A673 (cell line): ENCODE data around the gene FHIT. TPM values are rescaled to one million over a fixed set of nuclear protein-coding genes. Genes with fewer than 3 reads are reported as not detected.

Experiments used
- BruUV-seq: library from RNA; stranded (reverse); fragments of 400-500 nt; replicated peaks from 2 replicates; lab custom pipeline; 2021; lab: Mats Ljungman, UMichigan
- CTCF ChIA-PET: fragments of 300-600 bp; sonication (Branson Sonifier 250); formaldehyde crosslinking; loops from one replicate; lab custom pipeline; 2022; ENCODE audit warnings: antibody characterized with exemption; lab: Charles Lee
- POLR2A ChIA-PET: fragments of 300-600 bp; sonication (Branson Sonifier 250); formaldehyde crosslinking; loops from one replicate; lab custom pipeline; 2022; ENCODE audit warnings: antibody characterized with exemption; ENCODE audit not compliant: low non-redundant PET; lab: Charles Lee
- DNase-seq: peaks from one replicate; pipeline ENCODE4 v3.0.0-alpha.2; 2015; ENCODE audit warnings: low spot score
- H3K27ac ChIP-seq: fragments of 200-600 bp; sonication (generic); 2 replicates; pipeline ENCODE4 v1.5.1; 2016; ENCODE audit warnings: mixed run types, low read depth, mild to moderate bottlenecking, mixed read lengths, antibody characterized with exemption, low read length; ENCODE audit not compliant: poor library complexity, severe bottlenecking
- H3K27me3 ChIP-seq: fragments of 200-600 bp; sonication (generic); replicated peaks from 2 replicates; pipeline ENCODE4 v1.6.1; 2017; ENCODE audit warnings: mixed run types, low read depth, mild to moderate bottlenecking, mixed read lengths, antibody characterized with exemption, low read length; ENCODE audit not compliant: insufficient read depth, poor library complexity
- H3K36me3 ChIP-seq: fragments of 200-600 bp; sonication (generic); 2 replicates; pipeline ENCODE4 v1.6.1; 2016; ENCODE audit warnings: mixed run types, mild to moderate bottlenecking, mixed read lengths, antibody characterized with exemption, low read length; ENCODE audit not compliant: insufficient read depth, poor library complexity, severe bottlenecking
- H3K4me1 ChIP-seq: fragments of 200-600 bp; sonication (generic); 2 replicates; pipeline ENCODE4 v1.6.1; 2017; ENCODE audit warnings: mixed run types, mild to moderate bottlenecking, mixed read lengths, antibody characterized with exemption, low read length; ENCODE audit not compliant: insufficient read depth, poor library complexity, severe bottlenecking
- H3K4me3 ChIP-seq: fragments of 200-600 bp; sonication (generic); 2 replicates; pipeline ENCODE4 v1.5.1; 2016; ENCODE audit warnings: low read depth, mixed run types, mild to moderate bottlenecking, mixed read lengths, low read length; ENCODE audit not compliant: poor library complexity, severe bottlenecking
- H3K9me3 ChIP-seq: fragments of 200-600 bp; sonication (generic); 2 replicates; pipeline ENCODE4 v1.6.1; 2016; ENCODE audit warnings: mixed run types, low read depth, mild to moderate bottlenecking, mixed read lengths, antibody characterized with exemption, low read length; ENCODE audit not compliant: poor library complexity, severe bottlenecking
- EZH2 ChIP-seq: fragments of 200-600 bp; sonication (generic); IDR thresholded peaks from 2 replicates; pipeline ENCODE4 v1.6.1; 2017; ENCODE audit warnings: borderline replicate concordance, low read depth, mild to moderate bottlenecking, mixed read lengths, antibody characterized with exemption, low read length; ENCODE audit not compliant: poor library complexity, severe bottlenecking
- intact Hi-C: fragments of 100-400 bp; cut with micrococcal nuclease; formaldehyde crosslinking; loops from one replicate; pipeline ENCODE4 v1.10.0; 2022; ENCODE audit not compliant: unreplicated experiment
- total RNA-seq: library from RNA; stranded (reverse); gene quantifications from 2 replicates; pipeline ENCODE4 v1.2.3, GENCODE V29; 2021
- TF ChIP-seq, protein P1 (sequence below): fragments of 300-800, 200-600 bp; sonication (generic); conservative IDR thresholded peaks from 2 replicates; pipeline ENCODE4 v1.5.1; 2017; ENCODE audit warnings: low read depth, mild to moderate bottlenecking, antibody characterized with exemption, low read length, moderate library complexity, mixed read lengths

Gene FHIT
- total RNA-seq, 1 experiment from 2014 or later, result not detected

DNA sequence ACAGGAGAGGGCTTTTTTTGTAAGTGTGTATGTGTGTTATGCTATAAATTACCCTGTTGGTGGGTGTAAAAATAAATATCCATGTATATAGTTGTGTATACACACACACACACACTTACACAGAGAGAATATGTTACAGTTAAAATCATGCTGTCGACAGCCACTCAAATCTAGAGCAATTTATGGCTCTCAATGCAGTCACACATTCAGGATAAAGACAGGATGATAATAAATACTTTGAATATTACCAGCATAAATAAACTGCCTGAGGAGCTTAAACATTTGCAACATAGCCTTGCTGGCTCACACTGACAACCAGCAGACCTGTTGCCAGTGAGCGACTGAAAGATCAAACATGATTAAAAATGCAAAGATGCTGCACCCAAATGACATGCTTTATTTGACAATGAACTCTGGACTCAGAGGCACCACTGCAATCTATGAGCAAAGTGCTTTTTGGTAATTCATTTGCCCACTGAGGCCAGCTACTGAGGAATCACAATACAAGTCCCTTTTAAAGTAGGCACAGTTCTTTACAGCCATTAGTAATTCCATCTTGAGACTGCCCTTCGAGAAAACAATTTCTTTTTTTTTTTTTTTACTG lies 458.9 kb downstream of the FHIT start:
- DNase-seq, result no peak
- Histone ChIP-seq H3K9me3 (no peaks in the 10 kb centered on the region), H3K4me3 (no peak overlapping the region), H3K27me3 (no peaks in the 10 kb centered on the region), H3K27ac (no peak overlapping the region), H3K36me3 (no peaks in the 10 kb centered on the region), H3K4me1 (no peaks in the 10 kb centered on the region)
- intact Hi-C loops, result no loop called here
- CTCF ChIA-PET, result no interaction called here
- TF ChIP-seq, protein P1, sequence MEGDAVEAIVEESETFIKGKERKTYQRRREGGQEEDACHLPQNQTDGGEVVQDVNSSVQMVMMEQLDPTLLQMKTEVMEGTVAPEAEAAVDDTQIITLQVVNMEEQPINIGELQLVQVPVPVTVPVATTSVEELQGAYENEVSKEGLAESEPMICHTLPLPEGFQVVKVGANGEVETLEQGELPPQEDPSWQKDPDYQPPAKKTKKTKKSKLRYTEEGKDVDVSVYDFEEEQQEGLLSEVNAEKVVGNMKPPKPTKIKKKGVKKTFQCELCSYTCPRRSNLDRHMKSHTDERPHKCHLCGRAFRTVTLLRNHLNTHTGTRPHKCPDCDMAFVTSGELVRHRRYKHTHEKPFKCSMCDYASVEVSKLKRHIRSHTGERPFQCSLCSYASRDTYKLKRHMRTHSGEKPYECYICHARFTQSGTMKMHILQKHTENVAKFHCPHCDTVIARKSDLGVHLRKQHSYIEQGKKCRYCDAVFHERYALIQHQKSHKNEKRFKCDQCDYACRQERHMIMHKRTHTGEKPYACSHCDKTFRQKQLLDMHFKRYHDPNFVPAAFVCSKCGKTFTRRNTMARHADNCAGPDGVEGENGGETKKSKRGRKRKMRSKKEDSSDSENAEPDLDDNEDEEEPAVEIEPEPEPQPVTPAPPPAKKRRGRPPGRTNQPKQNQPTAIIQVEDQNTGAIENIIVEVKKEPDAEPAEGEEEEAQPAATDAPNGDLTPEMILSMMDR, result no peak
- TF ChIP-seq EZH2, result no peak
- POLR2A ChIA-PET, result no interaction called here
- BruUV-seq, result no TSS peak

DNA sequence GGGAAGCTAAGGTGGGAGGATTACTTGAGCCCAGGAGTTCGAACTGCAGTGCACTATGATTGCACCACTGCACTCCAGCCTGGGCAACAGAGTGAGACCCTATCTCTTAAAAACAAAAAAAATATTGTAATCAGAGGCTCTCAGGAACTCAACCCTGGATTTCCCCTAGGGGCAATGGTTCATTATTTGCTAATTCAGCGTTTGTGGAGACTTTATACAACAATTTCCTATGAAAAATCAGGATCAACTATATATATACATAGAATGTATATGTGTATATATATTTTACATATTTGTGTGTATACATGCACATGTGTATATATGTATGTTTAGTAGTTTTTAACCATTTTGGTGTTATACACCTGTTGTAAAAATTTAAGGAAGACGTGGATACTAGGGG lies 463.1 kb downstream of the FHIT start:
- Histone ChIP-seq H3K27me3 (no peaks in the 10 kb centered on the region), H3K36me3 (no peaks in the 10 kb centered on the region), H3K4me1 (no peaks in the 10 kb centered on the region), H3K9me3 (no peaks in the 10 kb centered on the region), H3K27ac (no peak overlapping the region), H3K4me3 (no peak overlapping the region)
- ChIA-PET POLR2A (no interaction called here), CTCF (no interaction called here)
- intact Hi-C loops, result no loop called here
- DNase-seq, result no peak
- no peak for TF ChIP-seq EZH2
- TF ChIP-seq, protein P1, result no peak
- BruUV-seq, result no TSS peak

DNA sequence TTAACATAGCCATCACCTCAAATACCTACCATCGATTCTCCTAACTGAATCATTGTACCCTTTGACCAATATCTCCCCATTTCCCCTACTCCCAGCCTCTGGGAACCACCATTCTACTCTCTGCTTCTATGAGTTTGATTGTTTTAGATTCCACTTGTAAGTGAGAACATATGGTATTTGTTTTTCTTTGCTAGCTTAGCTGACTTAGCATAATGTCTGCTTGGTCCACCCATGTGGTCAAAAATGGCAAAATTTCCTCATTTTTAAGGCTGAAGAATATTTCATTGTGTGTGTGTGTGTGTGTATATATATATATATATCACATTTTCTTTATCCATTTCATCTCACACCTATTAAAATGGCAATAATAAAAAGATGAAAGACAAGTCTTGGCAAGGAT lies 469.3 kb downstream of the FHIT start:
- no peak for DNase-seq
- H3K27me3 ChIP-seq, result no peaks in the 10 kb centered on the region
- BruUV-seq, result no TSS peak
- H3K4me1 ChIP-seq, result no peaks in the 10 kb centered on the region
- no peaks in the 10 kb centered on the region for H3K9me3 ChIP-seq
- intact Hi-C loops, result no loop called here
- ChIA-PET CTCF (no interaction called here), POLR2A (no interaction called here)
- no peaks in the 10 kb centered on the region for H3K36me3 ChIP-seq
- H3K4me3 ChIP-seq, result no peak overlapping the region
- no peak overlapping the region for H3K27ac ChIP-seq
- TF ChIP-seq EZH2, result no peak
- TF ChIP-seq, protein P1, result no peak
